ENCODE data around the gene MMAB. TPM values are rescaled to one million over a fixed set of nuclear protein-coding genes. Genes with fewer than 3 reads are reported as not detected.

The MMAB gene
- total RNA-seq, 1 donor from 2014 or later = 27.7 TPM

DNA sequence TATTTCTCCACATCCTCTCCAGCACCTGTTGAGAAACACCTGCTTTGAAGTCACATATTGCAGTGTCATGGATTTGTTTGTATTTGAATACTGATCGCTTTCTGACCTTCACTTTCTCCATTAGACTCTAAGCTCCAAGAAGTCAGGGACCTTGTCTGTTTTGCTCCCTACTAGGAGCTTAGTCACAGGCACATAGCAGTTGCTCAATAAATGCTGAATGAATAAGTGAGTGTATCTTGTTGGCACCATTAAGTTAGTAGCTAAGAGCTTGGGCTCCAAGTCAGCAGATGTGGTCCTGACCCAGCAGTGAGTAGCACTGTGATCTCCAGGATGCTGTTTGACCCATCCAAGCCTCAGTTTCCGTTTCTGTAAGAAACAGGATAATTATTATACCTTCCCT is 10.4 kb upstream of the MMAB start:
- peaks cover 0 to 58% of the 10 kb centered on the region in 2 donors for H3K36me3 ChIP-seq
- TF ChIP-seq POLR2A (IDR thresholded peaks at IDR 0.05) (no peak), POLR2AphosphoS5 (IDR thresholded peaks at IDR 0.05; ENCODE audit: insufficient read depth in 1 of 2, low read depth in 1 of 2) (no peak)
- TF ChIP-seq, protein P1, sequence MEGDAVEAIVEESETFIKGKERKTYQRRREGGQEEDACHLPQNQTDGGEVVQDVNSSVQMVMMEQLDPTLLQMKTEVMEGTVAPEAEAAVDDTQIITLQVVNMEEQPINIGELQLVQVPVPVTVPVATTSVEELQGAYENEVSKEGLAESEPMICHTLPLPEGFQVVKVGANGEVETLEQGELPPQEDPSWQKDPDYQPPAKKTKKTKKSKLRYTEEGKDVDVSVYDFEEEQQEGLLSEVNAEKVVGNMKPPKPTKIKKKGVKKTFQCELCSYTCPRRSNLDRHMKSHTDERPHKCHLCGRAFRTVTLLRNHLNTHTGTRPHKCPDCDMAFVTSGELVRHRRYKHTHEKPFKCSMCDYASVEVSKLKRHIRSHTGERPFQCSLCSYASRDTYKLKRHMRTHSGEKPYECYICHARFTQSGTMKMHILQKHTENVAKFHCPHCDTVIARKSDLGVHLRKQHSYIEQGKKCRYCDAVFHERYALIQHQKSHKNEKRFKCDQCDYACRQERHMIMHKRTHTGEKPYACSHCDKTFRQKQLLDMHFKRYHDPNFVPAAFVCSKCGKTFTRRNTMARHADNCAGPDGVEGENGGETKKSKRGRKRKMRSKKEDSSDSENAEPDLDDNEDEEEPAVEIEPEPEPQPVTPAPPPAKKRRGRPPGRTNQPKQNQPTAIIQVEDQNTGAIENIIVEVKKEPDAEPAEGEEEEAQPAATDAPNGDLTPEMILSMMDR (IDR thresholded peaks at IDR 0.05) = no peak
- H3K9me3 ChIP-seq = no peaks in the 10 kb centered on the region
- H3K4me1 ChIP-seq = no peaks in the 10 kb centered on the region
- intact Hi-C loops (cut with DNase I) = no loop called here
- DNase-seq (ENCODE audit: extremely low spot score in 2 of 2) = no peak
- H3K27ac ChIP-seq = no peak overlapping the region
- no peaks in the 10 kb centered on the region for H3K27me3 ChIP-seq
- H3K4me3 ChIP-seq = no peak overlapping the region

DNA sequence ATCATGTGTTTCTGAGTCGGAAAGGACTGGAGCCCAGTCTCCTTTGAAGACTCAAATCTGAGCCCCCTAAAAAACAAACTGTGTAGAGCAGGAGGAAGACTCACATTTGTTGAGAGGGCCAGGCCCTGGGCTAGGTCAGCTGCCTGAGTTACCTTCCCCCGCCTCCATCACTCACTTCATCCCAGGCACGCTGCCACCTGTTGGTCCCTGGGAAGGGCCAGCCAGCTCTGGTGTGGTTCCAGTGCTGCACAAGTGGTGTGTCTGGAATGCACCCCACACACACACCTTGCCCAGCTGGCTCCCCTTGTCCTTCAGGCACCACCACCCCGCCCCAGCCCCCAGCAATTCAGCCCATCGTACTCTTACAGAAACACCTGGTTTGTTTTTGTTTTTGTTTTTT is 9.3 kb upstream of the MMAB start:
- H3K4me1 ChIP-seq = no peaks in the 10 kb centered on the region
- no peak for TF ChIP-seq POLR2AphosphoS5 (IDR thresholded peaks at IDR 0.05; ENCODE audit: insufficient read depth in 1 of 2, low read depth in 1 of 2)
- no peak for TF ChIP-seq POLR2A (IDR thresholded peaks at IDR 0.05)
- no peaks in the 10 kb centered on the region for H3K9me3 ChIP-seq
- H3K4me3 ChIP-seq = no peak overlapping the region
- H3K27ac ChIP-seq = no peak overlapping the region
- intact Hi-C loops (cut with DNase I) = no loop called here
- no peak for DNase-seq (ENCODE audit: extremely low spot score in 2 of 2)
- H3K36me3 ChIP-seq = peaks cover 0 to 56% of the 10 kb centered on the region in 2 donors
- H3K27me3 ChIP-seq = no peaks in the 10 kb centered on the region

DNA sequence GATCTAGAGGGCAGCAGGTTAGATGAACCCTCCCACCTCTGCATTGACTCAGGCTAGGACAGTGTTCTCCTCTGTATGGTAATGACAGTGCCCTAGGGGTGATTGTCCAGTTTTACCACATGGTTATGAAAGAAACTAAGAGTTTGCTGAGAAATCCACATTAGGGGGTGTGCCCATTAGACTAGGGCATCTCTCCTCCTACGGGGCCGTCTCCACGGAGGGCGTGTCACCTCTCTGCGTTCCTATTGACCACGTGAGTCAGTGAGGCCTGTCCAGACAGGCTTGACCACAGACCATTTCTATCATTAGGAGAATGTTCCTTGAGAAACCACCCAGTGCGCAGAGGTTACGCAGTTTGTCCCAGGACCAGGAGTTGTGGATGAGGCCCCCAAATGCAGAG is 8.6 kb upstream of the MMAB start:
- H3K9me3 ChIP-seq = no peaks in the 10 kb centered on the region
- H3K4me1 ChIP-seq = no peaks in the 10 kb centered on the region
- H3K27ac ChIP-seq = no peak overlapping the region
- H3K27me3 ChIP-seq = no peaks in the 10 kb centered on the region
- no peak for DNase-seq (ENCODE audit: extremely low spot score in 2 of 2)
- peaks cover 0 to 57% of the 10 kb centered on the region in 2 donors for H3K36me3 ChIP-seq
- H3K4me3 ChIP-seq = no peak overlapping the region
- TF ChIP-seq POLR2AphosphoS5 (IDR thresholded peaks at IDR 0.05; ENCODE audit: insufficient read depth in 1 of 2, low read depth in 1 of 2) (no peak), POLR2A (IDR thresholded peaks at IDR 0.05) (no peak)
- TF ChIP-seq, protein P1 (IDR thresholded peaks at IDR 0.05) = no peak
- intact Hi-C loops (cut with DNase I) = no loop called here

DNA sequence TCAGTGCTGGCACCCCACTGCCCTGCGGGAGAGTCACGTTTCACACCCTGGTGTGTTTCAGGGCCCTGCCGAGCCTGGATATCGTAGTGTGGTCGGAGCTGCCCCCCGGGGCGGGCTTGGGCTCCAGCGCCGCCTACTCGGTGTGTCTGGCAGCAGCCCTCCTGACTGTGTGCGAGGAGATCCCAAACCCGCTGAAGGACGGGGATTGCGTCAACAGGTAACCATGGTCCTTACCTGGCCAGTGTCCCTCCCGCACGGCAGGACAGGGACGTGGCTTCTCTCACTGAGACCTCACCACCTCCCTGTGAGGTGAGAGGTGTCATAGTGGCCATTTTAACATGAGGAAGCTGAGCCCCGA is 8.0 kb upstream of the MMAB start:
- Histone ChIP-seq H3K36me3 (peaks cover 0 to 51% of the 10 kb centered on the region in 2 donors), H3K4me3 (no peak overlapping the region), H3K27me3 (no peaks in the 10 kb centered on the region), H3K4me1 (no peaks in the 10 kb centered on the region), H3K27ac (no peak overlapping the region), H3K9me3 (no peaks in the 10 kb centered on the region)
- intact Hi-C loops (cut with DNase I) = no loop called here
- DNase-seq (ENCODE audit: extremely low spot score in 2 of 2) = no peak
- no peak for TF ChIP-seq POLR2AphosphoS5 (IDR thresholded peaks at IDR 0.05; ENCODE audit: insufficient read depth in 1 of 2, low read depth in 1 of 2)
- TF ChIP-seq, protein P1 (IDR thresholded peaks at IDR 0.05) = no peak
- no peak for TF ChIP-seq POLR2A (IDR thresholded peaks at IDR 0.05)

DNA sequence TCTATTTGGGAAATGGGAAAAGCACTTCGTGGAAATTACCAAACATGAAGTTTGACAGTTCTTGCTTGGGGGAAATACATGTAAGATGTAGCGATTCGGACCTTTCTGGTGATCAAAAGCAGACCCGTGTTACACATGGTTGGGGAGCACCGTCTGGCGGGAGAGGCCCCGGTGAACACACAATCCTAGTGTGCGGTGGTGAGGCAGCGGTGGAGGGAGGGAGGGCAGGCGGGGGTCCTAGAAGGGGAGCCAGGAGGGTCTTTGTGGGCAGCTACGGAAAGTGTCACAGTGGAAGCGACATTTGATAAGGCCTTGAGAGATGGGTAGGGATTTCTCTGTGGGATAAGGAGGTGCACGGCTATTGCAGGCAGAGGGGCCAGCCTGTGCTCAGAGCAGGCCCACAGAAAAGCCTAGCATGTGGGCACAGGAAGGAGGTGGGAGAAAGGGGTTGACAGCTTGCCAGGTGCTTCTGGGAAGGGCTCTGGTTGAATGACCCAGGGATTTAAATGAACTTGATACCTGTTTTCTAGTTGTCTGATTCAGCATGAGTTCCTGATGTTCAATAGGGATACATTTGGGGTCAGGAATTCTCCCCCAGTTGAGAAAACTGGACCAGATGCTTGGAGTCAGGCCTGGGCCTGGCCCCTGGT is 7.5 kb upstream of the MMAB start:
- no peak for DNase-seq (ENCODE audit: extremely low spot score in 2 of 2)
- intact Hi-C loops (cut with DNase I) = no loop called here

More for the DNA sequence above, 7.5 kb upstream of the MMAB start:
- TF ChIP-seq POLR2A (IDR thresholded peaks at IDR 0.05) (no peak), POLR2AphosphoS5 (IDR thresholded peaks at IDR 0.05; ENCODE audit: insufficient read depth in 1 of 2, low read depth in 1 of 2) (no peak)
- TF ChIP-seq, protein P1 (IDR thresholded peaks at IDR 0.05) = no peak
- Histone ChIP-seq H3K36me3 (peaks cover 0 to 53% of the 10 kb centered on the region in 2 donors), H3K27me3 (no peaks in the 10 kb centered on the region), H3K9me3 (no peaks in the 10 kb centered on the region), H3K4me3 (no peak overlapping the region), H3K4me1 (no peaks in the 10 kb centered on the region), H3K27ac (no peak overlapping the region)

All from vagina (tissue), 2 donors.